ENCODE data around the gene PHAX. TPM values are rescaled to one million over a fixed set of nuclear protein-coding genes. Genes with fewer than 3 reads are reported as not detected.
A peak's percentile ranks its signal among the peaks of the same experiment; 100 is the strongest.
"Not testable (repeated sequence)": the region's sequence is repeated elsewhere in the genome, so short reads cannot be mapped to it uniquely, and the experiment has no call there.

PHAX gene
- total RNA-seq, 1 donor from 2014 or later = 46.6 TPM

DNA sequence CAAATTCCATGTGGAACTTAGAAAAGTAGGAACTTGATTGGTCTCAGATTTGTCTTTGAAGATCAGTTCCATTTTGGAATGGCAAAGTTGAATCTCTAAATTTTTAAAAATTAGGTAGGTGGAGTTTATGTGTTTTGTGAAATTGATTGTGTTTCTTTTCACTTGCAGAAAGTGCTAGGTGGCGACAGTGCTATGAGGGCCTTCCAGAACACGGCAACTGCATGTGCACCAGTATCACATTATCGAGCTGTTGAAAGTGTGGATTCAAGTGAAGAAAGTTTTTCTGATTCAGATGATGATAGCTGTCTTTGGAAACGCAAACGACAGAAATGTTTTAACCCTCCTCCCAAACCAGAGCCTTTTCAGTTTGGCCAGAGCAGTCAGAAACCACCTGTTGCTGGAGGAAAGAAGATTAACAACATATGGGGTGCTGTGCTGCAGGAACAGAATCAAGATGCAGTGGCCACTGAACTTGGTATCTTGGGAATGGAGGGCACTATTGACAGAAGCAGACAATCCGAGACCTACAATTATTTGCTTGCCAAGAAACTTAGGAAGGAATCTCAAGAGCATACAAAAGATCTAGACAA is 2.8 kb downstream of the PHAX start:
- DNase-seq = no peak

- no peak for DNase-seq
These were observed 4.8 kb downstream of the PHAX start for GRCh38 chr5:126605525-126605924.

DNA sequence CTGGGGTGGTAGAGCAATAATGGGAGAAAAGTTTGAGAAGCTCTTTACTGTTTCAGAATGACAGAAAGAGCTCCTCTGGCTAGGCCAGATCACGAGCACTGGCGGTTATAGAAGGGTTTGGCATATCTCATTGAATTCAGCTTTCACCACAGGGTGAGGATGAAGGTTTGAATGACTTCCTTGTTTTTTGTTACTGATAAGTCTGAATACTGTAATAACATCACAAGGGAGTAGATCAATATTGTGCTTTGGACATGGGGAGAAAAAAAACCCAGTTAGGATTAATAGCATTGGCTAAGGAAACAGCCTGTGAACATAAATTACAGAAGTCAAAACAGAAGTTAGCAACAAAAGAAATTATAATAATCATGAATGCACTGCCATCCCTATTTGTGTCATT is 9.4 kb downstream of the PHAX start:
- DNase-seq = no peak

DNA sequence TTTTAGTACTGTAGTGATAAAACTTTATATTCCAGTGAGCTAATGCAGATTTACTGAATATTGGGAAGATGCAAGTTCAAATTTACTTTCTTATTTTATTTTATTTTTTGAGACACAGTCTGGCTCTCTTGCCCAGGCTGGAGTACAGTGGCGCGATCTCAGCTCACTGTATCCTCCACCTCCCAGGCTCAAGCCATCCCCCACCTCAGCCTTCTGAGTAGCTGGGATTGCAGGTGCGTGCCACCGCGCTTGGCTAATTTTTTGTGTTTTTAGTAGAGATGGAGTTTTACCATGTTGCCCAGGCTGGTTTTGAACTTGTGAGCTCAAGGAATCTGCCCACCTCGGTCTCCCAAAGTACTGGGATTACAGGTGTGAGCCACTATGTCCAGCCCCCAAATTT is 9.9 kb downstream of the PHAX start:
- no peak for DNase-seq

GRCh38 chr5:126613941-126614592 is 13.3 kb downstream of the PHAX start:
- DNase-seq = no peak

- DNase-seq = no peak
These were observed 14.5 kb downstream of the PHAX start for GRCh38 chr5:126615286-126615685.

- DNase-seq = not testable (repeated sequence)
These were observed 16.9 kb downstream of the PHAX start for GRCh38 chr5:126617603-126618002.

- no peak for DNase-seq
These were observed 19.0 kb downstream of the PHAX start for GRCh38 chr5:126619781-126620180.

DNA sequence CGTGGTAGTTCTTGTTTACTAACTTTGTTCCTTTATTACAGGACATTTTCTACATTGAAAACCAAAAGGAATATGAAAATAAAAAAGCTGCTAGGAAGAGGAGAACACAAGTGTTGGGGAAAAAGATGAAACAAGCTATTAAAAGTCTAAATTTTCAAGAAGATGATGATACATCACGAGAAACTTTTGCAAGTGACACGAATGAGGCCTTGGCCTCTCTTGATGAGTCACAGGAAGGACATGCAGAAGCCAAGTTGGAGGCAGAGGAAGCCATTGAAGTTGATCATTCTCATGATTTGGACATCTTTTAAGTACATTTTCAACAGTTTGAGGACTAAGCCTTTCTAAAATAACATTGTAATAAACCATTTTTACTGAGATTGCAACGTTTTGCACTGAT is 23.8 kb downstream of the PHAX start:
- no peak for DNase-seq

DNA sequence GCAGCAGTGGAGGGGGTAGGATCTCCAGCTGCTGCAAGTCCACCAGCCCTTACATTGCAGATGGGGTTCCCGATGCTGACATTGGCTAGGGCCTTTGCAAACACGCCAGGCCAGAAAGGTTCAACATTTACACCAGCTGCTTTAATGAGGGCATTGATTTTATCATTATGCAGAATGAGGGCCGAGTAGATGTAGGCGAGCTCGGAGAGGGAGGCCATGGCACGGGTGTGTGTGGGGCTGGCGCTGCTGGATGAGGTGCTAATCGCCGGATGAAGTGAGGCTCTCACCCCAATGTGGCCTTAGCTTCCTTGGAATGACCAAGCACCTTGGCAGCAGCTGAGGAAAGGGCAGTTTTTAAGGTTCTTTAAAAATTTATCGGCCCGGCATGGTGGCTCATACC is 27.4 kb downstream of the PHAX start:
- no peak for DNase-seq

DNA sequence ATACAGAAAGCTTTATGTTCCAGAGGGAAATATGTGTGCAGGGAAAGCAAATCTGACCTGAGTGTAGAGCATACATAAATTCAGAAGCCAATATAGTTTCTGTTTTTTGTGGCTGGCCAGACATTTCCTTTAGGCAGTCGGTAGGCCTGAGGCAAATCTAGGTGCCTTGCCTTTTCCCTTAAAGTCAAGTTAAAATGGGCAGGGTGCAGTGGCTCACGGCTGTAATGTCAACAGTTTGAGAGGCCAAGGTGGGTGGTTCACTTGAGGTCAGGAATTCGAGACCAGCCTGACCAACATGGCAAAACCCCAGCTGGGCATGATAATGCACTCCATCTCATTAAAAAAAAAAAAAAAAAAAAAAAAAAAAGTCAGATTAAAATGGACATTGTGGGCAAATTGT is 31.2 kb downstream of the PHAX start:
- DNase-seq = no peak

- DNase-seq = no peak
These were observed 32.8 kb downstream of the PHAX start for GRCh38 chr5:126633552-126633951.

DNA sequence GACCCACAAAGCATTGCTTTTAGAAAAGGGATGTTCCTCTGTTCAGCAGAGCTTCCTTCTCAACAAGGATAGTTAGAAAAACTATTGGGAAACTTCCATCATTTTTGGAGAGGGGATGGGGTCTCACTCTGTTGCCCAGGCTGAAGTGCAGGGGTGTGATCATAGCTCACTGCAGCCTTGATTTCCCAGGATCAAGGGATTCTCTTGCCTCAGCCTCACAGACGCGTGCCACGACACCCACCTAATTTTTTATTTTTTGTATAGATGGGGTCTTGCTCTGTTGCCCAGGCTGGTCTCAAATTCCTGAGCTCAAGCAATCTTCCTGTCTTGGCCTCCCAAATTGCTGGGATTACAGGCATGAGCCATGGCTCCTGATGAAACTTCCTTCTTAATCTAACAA is 34.8 kb downstream of the PHAX start:
- no peak for DNase-seq

DNA sequence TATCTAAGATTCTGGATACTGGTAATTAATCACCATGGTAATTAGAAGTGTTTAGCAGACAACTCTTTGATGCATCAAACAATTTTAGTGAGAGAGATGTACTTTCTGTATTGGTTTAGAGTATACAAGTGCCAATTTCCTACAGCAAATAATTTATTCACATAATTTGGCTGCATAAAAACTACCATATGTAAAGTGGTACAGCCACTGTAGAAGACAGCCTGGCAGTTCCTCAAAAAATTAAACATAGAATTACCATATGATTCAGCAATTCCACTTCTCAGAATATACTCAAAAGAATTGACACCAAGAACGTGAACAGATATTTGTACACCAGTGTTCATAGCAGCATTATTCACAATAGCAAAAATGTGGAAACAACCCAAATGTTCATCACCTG is 36.2 kb downstream of the PHAX start:
- no peak for DNase-seq

- no peak for DNase-seq
These were observed 40.1 kb downstream of the PHAX start for GRCh38 chr5:126640866-126641265.

DNA sequence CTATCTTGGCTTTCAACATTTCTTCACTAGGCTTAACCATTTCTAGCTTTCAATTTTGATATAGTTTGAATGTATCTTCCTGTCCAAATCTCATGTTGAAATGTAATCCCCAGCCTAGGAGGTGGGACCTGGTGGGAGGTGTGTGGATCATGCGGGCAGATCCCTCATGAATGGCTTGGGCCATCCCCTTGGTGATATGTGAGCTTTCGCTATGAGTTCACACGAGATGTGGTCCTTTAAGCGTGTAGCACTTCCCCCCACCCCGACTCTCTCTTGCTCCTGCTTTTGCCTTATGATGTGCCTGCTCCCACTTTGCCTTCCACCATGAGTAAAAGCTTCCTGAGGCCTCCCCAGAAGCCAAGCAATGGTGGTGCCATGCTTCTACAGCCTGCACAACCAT is 40.6 kb downstream of the PHAX start:
- no peak for DNase-seq

GRCh38 chr5:126645132-126645531 is 44.4 kb downstream of the PHAX start:
- no peak for DNase-seq

GRCh38 chr5:126647071-126647470 is 46.3 kb downstream of the PHAX start:
- DNase-seq = no peak

DNA sequence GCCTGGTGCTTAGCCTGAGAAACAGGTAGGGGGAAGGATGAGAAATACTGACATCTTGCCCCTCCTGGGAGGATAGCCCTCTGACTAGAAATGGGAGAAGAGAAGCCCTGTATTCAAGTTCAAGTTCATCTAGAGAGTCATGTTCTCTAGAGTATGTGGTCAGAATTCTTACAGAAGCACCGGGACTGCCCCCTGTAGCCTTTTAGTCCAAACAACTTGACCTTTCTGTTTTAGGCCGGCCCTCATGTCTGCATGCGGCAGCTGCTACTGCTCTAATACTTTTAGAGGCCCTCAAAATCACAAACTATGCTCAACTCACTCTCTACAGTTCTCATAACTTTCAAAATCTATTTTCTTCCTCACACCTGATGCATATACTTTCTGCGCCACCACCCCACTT is 47.7 kb downstream of the PHAX start:
- no peak for DNase-seq

- DNase-seq = not testable (repeated sequence)
These were observed 48.3 kb downstream of the PHAX start for GRCh38 chr5:126649057-126649456.

- DNase-seq = not testable (repeated sequence)
These were observed 49.0 kb downstream of the PHAX start for GRCh38 chr5:126649709-126650108.

DNA sequence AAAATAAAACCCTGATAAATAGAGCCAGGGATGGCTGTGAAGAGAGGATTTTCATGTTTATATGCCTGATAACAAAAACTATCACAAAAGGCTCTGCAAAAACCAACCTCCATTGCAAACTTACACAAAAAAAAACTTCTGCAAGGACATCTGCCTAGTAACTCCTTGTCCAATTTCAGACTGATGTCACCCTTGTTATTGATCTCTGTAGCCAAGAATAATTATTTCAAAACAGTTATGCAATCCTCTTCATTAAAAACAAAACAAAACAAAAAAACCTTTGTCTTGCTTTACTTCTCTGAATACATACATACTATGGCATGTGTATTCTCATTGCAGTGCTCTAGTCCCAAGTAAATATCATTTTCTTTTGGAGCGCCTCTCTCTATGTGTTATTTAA is 49.7 kb downstream of the PHAX start:
- DNase-seq = no peak

- no peak for DNase-seq
These were observed 50.3 kb downstream of the PHAX start for GRCh38 chr5:126651013-126651577.

- DNase-seq = peak; percentile 16
These were observed 55.8 kb downstream of the PHAX start for GRCh38 chr5:126656401-126657007.
